Limb (tissue), 2 donors: ENCODE results near the gene FGFBP1.
"Not testable (repeated sequence)": the region's sequence is repeated elsewhere in the genome, so short reads cannot be mapped to it uniquely, and the experiment has no call there.

Experiments
- DNase-seq, 2 donors: peaks; one replicate each; pipeline ENCODE4 v3.0.0-alpha.2; 2016; ENCODE audit errors: extremely low spot score in 2 of 2

The FGFBP1 gene

GRCh38 chr4:15945516-15945915, 7.0 kb upstream of the FGFBP1 start:
- DNase-seq: no peak

DNA sequence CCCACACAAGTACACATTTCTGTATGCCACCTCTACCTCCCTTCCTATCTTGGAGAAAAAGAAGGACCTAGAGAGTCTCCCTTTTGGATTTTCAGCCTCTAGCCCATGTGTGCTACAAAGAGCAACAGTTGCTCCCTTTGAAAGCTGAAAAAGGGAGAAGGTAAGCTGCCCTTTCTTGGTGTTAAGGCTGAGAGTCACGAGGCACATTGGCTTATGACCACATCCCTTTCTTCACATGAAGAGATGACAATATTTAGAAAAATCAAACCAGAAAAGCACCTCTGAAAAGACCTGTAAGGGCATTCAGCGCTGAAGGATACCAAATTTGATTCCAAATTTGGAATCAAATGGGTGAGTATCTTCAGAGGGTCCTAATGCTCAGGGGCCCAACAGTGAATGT, 6.4 kb upstream of the FGFBP1 start:
- no peak for DNase-seq

- no peak for DNase-seq
Measured at GRCh38 chr4:15942283-15942682, 3.7 kb upstream of the FGFBP1 start.

DNA sequence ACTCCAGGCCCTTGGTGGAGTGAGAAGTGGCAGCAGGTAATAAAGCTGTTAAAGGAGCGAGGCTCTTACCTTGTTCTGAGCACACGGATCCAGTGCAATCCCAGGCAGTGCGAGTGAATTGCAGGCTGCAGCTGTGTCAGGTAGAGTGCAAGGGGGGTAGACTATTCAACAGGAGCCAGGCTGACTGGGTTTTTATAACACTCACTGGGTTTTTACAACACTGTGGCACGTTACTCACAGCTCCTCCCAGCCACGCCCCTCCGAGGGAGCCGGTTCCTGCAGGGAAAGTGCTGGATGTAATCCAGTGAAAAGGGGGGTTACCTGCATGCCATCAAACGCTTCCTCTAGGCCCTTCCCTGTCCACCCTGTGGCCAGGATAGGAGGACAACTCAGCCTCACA, 358 bp downstream of the FGFBP1 start:
- no peak for DNase-seq

GRCh38 chr4:15936495-15936894, 2.0 kb downstream of the FGFBP1 start:
- no peak for DNase-seq

- no peak for DNase-seq
Measured at GRCh38 chr4:15935504-15936402, 2.8 kb downstream of the FGFBP1 start.

- no peak for DNase-seq
Measured at GRCh38 chr4:15934259-15934658, 4.3 kb downstream of the FGFBP1 start.

DNA sequence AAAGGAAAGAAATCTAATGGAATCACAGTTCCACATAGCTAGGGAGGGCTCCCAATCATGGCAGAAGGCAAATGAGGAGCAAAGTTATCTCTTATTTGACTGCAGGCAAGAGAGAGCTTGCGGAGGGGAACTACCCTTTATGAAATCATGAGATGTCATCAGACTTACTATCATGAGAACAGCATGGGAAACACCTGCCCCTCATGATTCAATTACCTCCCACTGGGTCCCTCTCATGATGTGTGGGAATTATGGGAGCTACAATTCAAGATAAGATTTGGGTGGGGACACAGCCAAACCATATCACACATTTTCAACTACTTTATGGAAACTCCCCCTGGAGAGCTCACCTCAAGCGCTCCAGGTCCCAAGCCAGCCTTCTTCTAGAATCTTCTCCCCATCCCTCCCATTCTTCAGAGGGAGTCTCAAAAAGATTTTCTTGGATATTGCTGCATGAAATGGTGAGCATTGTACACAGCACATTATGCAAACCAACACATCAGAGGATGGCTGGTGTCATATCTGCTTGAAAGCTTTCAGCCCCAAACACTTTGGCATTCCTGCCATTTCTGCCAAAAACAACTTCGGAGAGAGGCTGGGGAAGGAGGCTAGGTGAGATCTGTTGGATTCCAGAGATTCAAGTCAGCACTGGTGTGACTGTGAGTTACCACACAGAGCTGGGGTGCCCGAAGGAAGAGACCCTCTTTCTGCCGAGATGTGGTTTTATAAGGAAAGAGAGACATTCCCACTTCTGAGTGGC, 6.9 kb downstream of the FGFBP1 start:
- DNase-seq: no peak

DNA sequence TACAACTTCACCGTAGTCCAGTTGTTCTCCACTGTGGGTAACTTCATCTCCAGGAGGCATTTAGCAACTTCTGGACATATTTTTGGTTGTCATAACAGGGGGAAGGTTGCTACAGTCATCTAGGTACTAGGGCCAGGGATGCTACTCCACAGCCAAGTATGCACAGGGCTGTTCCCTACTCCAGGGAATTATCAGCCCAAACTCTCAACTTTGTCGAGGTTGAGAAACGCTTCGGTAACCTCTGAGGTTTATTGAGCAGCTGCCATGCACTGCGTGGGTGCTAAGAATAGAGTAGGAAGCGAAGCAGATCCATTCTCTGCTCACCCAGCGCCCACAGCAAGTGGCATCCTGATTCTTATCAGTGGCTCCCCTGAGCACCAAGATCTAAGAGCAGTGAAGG, 8.2 kb downstream of the FGFBP1 start:
- no peak for DNase-seq

DNA sequence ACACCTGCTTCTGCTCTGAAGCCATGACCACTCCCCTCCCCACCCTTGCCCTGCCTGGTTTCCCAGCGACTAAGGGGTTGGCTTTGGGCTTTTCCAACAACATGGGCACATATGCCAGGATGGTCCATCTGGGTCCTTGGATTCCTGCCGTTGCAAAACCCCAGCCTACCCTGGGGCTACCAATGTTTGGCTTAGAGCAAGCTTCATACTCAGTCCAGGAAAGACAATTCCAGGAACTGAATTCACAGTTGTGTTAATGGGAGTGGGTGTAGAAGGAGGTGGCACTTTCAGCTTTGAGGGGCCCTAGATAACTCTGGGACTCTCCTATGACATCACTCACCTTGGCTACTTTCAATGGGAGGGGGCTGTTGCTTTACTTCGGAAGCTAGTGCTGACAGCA, 9.0 kb downstream of the FGFBP1 start:
- DNase-seq: no peak

GRCh38 chr4:15928883-15929282, 9.7 kb downstream of the FGFBP1 start:
- no peak for DNase-seq

- no peak for DNase-seq
Measured at GRCh38 chr4:15926486-15926885, 12.1 kb downstream of the FGFBP1 start.

DNA sequence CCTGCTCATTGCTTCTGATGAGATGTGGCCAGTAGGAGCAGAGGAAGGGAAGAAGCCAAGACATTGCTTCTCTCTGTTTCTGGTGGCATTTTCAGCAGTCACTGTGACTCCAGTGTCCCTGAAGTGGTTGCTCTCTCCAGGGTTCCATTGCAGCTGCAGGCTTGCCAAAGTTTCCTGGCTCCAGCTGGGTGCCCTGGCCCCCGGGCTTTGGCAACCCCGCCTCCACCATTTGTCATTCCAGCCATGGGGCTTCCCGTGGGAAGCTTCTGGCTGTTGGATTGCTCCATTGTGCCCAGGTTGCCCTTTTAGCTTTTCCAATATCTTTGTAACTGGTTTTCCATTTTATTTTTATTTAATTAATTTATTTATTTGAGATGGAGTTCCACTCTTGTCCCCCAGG, 12.7 kb downstream of the FGFBP1 start:
- no peak for DNase-seq

GRCh38 chr4:15921592-15921932, 17.0 kb downstream of the FGFBP1 start:
- DNase-seq: no peak

DNA sequence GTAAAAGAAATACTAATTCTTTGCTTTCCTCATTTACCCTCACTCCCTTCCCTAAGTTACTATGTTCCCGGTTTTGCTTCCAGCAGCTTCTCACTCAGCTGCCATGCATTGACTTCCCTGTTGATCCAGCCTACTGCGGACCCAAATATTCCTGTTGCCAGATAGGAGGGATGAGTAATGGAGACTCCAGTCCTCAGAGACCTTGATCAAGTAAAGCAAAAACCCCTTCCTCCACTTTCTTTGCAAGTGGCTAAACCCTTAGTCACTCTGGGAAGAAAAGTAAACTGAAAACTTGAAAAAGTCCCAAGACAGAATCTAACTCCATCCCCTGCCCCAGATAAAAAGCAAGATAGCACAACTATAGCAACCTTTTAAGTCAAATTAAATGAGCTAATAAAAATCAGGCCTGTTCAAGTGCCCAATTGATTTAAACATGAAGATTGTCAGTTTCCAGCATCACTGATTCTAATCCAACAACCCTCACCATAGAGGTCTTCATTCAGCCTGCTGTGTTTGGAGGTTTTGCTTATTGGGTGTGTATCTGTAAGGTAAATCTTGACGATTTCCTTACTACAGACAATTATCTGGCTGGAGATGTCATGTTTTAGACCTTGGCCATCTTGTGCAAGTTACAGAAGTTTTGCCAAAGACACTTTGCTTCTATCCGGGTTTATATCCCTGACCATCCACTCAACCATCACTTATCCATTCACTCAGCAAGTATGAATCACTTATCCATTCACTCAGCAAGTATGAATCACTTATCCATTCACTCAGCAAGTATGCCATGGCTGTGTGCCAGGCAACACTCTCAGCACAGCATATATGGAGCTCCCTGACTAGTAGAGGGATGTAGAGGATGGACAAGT, 17.6 kb downstream of the FGFBP1 start:
- DNase-seq: no peak

DNA sequence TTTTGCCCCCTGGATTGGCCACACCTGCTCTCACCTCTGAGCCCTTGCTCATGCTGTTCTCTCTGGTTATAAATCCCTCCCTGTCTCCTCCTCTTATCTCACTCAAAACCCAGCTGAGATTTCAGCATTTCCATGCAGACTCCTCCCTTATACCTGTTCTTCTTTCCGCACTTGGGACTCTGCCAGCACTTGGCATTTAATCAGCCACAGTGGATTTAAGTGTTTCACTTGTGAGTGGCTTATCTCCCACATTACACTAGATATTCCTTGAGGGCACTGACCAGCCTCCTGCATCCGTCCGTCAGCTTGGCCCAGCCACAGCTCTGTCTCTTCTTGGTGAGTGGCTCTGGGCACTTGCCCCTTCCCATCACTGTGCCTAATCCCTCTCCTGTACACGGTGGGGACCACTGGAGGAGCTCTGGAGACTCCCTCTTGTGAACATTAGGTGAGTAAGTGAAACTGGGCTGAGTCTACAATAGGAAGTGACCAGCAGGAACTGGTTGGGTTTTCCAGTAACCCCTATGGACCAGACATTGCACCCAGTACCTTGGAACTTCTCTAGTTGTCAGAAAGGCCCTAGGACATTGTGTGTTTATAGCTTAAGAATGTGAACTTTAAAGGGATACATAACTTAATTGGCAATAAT, 19.9 kb downstream of the FGFBP1 start:
- no peak for DNase-seq

DNA sequence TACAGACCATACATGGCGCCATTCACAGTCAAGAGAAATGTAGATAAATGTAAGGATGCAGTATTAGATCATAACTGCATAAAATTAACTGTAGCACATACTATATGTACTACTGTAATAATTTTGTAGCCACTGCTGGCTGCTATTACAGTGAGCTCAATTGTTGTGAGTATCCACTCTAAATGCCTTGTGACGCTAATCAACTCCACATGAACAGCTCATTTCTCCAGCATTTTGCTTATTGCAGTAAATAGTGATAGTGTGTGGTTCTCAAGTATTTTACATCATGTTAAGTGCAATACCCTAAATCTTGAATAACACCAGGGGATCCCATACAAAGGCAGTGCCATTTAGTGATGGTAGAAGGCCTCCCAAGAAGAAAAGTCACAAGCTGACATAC, 21.2 kb downstream of the FGFBP1 start:
- no peak for DNase-seq

DNA sequence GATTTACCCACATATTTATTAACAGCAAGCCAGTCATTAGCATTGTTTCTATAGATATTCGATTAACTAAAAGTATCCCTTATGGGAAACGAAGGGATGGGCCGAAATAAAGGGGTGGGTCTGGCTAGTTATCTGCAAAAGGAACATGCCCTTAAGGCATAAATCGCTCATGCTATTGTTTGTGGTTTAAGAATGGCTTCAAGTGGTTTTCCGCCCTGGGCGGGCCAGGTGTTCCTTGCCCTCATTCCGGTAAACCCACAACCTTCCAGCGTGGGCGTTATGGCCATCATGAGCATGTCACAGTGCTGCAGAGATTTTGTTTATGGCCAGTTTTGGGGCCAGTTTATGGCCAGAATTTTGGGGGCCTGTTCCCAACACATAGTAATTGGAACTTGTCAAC, 22.2 kb downstream of the FGFBP1 start:
- not testable (repeated sequence) for DNase-seq

- no peak for DNase-seq
Measured at GRCh38 chr4:15914736-15915135, 23.8 kb downstream of the FGFBP1 start.

DNA sequence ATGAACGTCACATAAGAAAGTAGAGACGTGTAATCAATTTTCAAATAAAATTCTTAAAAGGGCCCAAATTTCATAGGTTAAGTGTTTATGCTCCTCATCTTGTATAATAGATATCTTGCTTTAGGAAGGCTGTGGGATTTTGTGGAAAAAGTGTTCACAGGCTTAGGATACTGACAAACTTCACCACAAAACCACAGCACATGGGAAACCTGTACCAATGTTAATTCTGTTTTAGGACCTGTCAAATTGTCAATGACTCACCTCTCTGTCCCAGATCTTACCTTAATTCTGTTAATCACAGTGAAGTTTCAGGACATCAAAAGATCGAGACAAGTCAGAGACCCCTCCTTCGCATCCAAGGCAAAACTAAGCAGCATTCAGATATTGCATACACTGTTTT, 24.2 kb downstream of the FGFBP1 start:
- no peak for DNase-seq

GRCh38 chr4:15913631-15913970, 24.9 kb downstream of the FGFBP1 start:
- peak in 1 of 2 donors; percentile 36 for DNase-seq
